HepG2 (cell line): Measurements from ENCODE around the gene NELFB. TPM values are rescaled to one million over a fixed set of nuclear protein-coding genes. Genes with fewer than 3 reads are reported as not detected.

Experiments
- KDM3A ChIP-seq: IDR thresholded peaks from 2 replicates; pipeline ENCODE4 v1.6.1; 2018; ENCODE audit warnings: low read depth, missing compliant biosample characterization
- KMT2A ChIP-seq: sonication (generic); formaldehyde crosslinking; IDR thresholded peaks from 2 replicates; pipeline ENCODE4 v1.4.0; 2020; ENCODE audit warnings: missing genetic modification reagents
- NCOA1 ChIP-seq: sonication (generic); formaldehyde crosslinking; IDR thresholded peaks from 2 replicates; pipeline ENCODE4 v1.9.0; 2021; ENCODE audit warnings: missing genetic modification reagents
- NCOA2 ChIP-seq: sonication (generic); formaldehyde crosslinking; IDR thresholded peaks from 2 replicates; pipeline ENCODE4 v1.8.0; 2022; ENCODE audit warnings: inconsistent platforms
- NPAS2 ChIP-seq: sonication (generic); formaldehyde crosslinking; IDR thresholded peaks from 2 replicates; pipeline ENCODE4 v1.8.0; 2022; ENCODE audit warnings: mild to moderate bottlenecking, missing genetic modification reagents, borderline replicate concordance
- NR1H2 ChIP-seq: sonication (generic); formaldehyde crosslinking; IDR thresholded peaks from 2 replicates; pipeline ENCODE4 v1.8.1; 2022; ENCODE audit warnings: low read depth, missing genetic modification reagents, borderline replicate concordance
- NR3C1 ChIP-seq: sonication (generic); formaldehyde crosslinking; IDR thresholded peaks from 2 replicates; pipeline ENCODE4 v1.4.0; 2020; ENCODE audit warnings: missing genetic modification reagents
- PAF1 ChIP-seq: IDR thresholded peaks from 2 replicates; pipeline ENCODE4 v1.6.1; 2016; ENCODE audit warnings: missing genetic modification reagents, missing compliant biosample characterization
- RBAK ChIP-seq: sonication (generic); formaldehyde crosslinking; IDR thresholded peaks from 2 replicates; pipeline ENCODE4 v1.5.1; 2020; ENCODE audit warnings: mild to moderate bottlenecking, missing genetic modification reagents
- RELA ChIP-seq: sonication (generic); formaldehyde crosslinking; IDR thresholded peaks from 2 replicates; pipeline ENCODE4 v1.4.0; 2020; ENCODE audit warnings: missing genetic modification reagents
- RFX3 ChIP-seq: IDR thresholded peaks from 2 replicates; pipeline ENCODE4 v1.6.1; 2016; ENCODE audit warnings: missing biosample characterization, missing genetic modification reagents
- ZFX ChIP-seq: sonication (generic); formaldehyde crosslinking; IDR thresholded peaks from 2 replicates; pipeline ENCODE4 v1.4.0; 2020; ENCODE audit warnings: mild to moderate bottlenecking, low read depth, missing genetic modification reagents, moderate library complexity
- ZNF253 ChIP-seq: sonication (generic); formaldehyde crosslinking; IDR thresholded peaks from 2 replicates; pipeline ENCODE4 v1.8.0; 2022; ENCODE audit warnings: mild to moderate bottlenecking, missing genetic modification reagents, borderline replicate concordance
- ZNF431 ChIP-seq: sonication (generic); formaldehyde crosslinking; IDR thresholded peaks from 2 replicates; pipeline ENCODE4 v1.9.0; 2022; ENCODE audit warnings: missing genetic modification reagents, low read depth, mild to moderate bottlenecking, borderline replicate concordance
- ZNF547 ChIP-seq: sonication (generic); formaldehyde crosslinking; IDR thresholded peaks from 2 replicates; pipeline ENCODE4 v1.5.1; 2020; ENCODE audit warnings: mild to moderate bottlenecking, missing genetic modification reagents
- ZNF720 ChIP-seq: sonication (generic); formaldehyde crosslinking; IDR thresholded peaks from 2 replicates; pipeline ENCODE4 v1.4.0; 2020; ENCODE audit warnings: missing genetic modification reagents
- polyA plus RNA-seq, 8 experiments: library from polyadenylated mRNA; depleted of rRNA in 3 of 8; stranded (reverse) in 7 of 8; unstranded in 1 of 8; fragments of >200 nt; fragmentation: Illumina TruSeq in 4 of 8; extraction: Trizol in 4 of 8; gene quantifications; 2 replicates each; pipeline versions ENCODE4 v1.2.1 to v1.2.3, GENCODE V29; 2011 to 2016; ENCODE audit warnings: low read depth in 4 of 8, missing spikeins in 1 of 8, mixed read lengths in 1 of 8; ENCODE audit not compliant: insufficient read depth in 1 of 8
- total RNA-seq, 5 experiments: library from RNA; depleted of rRNA; stranded (reverse); fragments of >200 nt; fragmentation: Illumina TruSeq; extraction: Trizol; gene quantifications; 2 replicates each; pipeline ENCODE4 v1.2.3, GENCODE V29; 2016; ENCODE audit warnings: low read depth in 1 of 5
- TF ChIP-seq, protein P1 (sequence below): sonication (generic); formaldehyde crosslinking; IDR thresholded peaks from 2 replicates; pipeline ENCODE4 v1.5.0; 2020; ENCODE audit warnings: missing genetic modification reagents, mild to moderate bottlenecking, borderline replicate concordance
- TF ChIP-seq, protein P2 (sequence below): sonication (generic); formaldehyde crosslinking; IDR thresholded peaks from 2 replicates; pipeline ENCODE4 v1.5.0; 2020; ENCODE audit warnings: mild to moderate bottlenecking, missing genetic modification reagents
- TF ChIP-seq, protein P3 (sequence below): sonication (generic); formaldehyde crosslinking; IDR thresholded peaks from 2 replicates; pipeline ENCODE4 v1.5.0; 2020; ENCODE audit warnings: mild to moderate bottlenecking, missing genetic modification reagents
- TF ChIP-seq, protein P4 (sequence below): sonication (generic); formaldehyde crosslinking; IDR thresholded peaks from 2 replicates; pipeline ENCODE4 v1.8.0; 2022; ENCODE audit warnings: low read depth, missing genetic modification reagents
- TF ChIP-seq, protein P5 (sequence below): sonication (generic); formaldehyde crosslinking; IDR thresholded peaks from 2 replicates; pipeline ENCODE4 v1.4.0; 2020; ENCODE audit warnings: missing genetic modification reagents

Gene NELFB
- total and polyA plus RNA-seq, 2 of the 13 experiments (the other 11 are each of a cell fraction or from before 2014, with no cell fraction given) = 26.5 to 45.8 TPM

DNA sequence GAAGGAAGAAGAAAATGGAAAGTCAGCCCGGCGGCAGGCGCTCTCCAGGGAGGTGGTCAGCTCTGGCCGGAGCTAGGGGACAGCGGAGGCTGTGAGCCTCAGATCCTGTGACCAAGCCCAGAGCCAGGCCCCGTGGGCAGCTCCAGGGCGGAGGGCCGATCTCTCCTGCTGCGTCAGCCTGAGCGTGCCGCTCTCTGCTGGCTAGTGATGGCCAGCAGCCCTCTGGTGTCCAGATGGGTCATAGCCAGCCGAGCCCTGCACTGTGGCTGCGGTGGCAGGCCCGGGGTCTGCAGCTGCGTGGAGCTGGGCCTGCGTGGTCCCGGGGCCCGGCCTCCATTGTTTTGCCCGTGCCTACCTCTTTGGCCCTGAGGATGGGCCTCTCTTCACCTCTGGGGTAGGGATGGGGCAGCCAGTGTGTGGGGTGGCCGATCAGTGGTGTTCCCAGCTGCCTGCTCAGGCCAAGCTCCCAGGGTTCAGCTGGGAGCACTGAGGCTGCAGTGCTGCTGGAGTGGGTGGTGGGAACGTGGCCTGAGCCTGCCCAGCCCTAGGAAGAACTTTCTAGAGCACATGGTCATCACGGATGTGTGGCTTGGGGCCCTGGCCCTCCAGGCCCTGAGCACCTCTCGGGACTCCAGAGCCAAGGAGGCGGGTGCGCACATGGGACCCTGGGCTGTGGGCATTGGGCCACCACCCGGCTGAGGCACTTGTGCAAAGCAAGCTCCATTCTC, 64.0 kb downstream of the NELFB start (continued):
- TF ChIP-seq, protein P1, sequence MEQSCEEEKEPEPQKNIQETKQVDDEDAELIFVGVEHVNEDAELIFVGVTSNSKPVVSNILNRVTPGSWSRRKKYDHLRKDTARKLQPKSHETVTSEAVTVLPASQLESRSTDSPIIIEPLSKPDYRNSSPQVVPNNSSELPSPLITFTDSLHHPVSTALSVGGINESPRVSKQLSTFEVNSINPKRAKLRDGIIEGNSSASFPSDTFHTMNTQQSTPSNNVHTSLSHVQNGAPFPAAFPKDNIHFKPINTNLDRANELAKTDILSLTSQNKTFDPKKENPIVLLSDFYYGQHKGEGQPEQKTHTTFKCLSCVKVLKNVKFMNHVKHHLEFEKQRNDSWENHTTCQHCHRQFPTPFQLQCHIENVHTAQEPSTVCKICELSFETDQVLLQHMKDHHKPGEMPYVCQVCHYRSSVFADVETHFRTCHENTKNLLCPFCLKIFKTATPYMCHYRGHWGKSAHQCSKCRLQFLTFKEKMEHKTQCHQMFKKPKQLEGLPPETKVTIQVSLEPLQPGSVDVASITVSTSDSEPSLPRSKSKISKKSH (CRISPR knock-in tag) = no peak
- TF ChIP-seq ZNF431 (no peak), PAF1 (CRISPR knock-in tag) (no peak), NR1H2 (no peak), ZFX (CRISPR knock-in tag) (peak; percentile 36; the same call in 1 of the 2 replicates), NCOA2 (CRISPR knock-in tag) (no peak), ZNF253 (CRISPR knock-in tag) (no peak), KDM3A (CRISPR knock-in tag) (no peak), RBAK (CRISPR knock-in tag) (no peak), NCOA1 (CRISPR knock-in tag) (no peak), ZNF720 (CRISPR knock-in tag) (no peak), ZNF547 (CRISPR knock-in tag) (no peak), NR3C1 (CRISPR knock-in tag) (no peak), NPAS2 (CRISPR knock-in tag) (no peak), RFX3 (CRISPR knock-in tag) (no peak), RELA (CRISPR knock-in tag) (no peak), KMT2A (no peak)
- TF ChIP-seq, protein P2, sequence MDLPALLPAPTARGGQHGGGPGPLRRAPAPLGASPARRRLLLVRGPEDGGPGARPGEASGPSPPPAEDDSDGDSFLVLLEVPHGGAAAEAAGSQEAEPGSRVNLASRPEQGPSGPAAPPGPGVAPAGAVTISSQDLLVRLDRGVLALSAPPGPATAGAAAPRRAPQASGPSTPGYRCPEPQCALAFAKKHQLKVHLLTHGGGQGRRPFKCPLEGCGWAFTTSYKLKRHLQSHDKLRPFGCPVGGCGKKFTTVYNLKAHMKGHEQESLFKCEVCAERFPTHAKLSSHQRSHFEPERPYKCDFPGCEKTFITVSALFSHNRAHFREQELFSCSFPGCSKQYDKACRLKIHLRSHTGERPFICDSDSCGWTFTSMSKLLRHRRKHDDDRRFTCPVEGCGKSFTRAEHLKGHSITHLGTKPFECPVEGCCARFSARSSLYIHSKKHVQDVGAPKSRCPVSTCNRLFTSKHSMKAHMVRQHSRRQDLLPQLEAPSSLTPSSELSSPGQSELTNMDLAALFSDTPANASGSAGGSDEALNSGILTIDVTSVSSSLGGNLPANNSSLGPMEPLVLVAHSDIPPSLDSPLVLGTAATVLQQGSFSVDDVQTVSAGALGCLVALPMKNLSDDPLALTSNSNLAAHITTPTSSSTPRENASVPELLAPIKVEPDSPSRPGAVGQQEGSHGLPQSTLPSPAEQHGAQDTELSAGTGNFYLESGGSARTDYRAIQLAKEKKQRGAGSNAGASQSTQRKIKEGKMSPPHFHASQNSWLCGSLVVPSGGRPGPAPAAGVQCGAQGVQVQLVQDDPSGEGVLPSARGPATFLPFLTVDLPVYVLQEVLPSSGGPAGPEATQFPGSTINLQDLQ (CRISPR knock-in tag) = no peak
- TF ChIP-seq, protein P3, sequence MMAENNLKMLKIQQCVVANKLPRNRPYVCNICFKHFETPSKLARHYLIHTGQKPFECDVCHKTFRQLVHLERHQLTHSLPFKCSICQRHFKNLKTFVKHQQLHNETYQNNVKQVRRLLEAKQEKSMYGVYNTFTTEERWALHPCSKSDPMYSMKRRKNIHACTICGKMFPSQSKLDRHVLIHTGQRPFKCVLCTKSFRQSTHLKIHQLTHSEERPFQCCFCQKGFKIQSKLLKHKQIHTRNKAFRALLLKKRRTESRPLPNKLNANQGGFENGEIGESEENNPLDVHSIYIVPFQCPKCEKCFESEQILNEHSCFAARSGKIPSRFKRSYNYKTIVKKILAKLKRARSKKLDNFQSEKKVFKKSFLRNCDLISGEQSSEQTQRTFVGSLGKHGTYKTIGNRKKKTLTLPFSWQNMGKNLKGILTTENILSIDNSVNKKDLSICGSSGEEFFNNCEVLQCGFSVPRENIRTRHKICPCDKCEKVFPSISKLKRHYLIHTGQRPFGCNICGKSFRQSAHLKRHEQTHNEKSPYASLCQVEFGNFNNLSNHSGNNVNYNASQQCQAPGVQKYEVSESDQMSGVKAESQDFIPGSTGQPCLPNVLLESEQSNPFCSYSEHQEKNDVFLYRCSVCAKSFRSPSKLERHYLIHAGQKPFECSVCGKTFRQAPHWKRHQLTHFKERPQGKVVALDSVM (CRISPR knock-in tag) = 0 out of 2 replicates have a peak, but pooled peaks have one; percentile 36
- TF ChIP-seq, protein P4, sequence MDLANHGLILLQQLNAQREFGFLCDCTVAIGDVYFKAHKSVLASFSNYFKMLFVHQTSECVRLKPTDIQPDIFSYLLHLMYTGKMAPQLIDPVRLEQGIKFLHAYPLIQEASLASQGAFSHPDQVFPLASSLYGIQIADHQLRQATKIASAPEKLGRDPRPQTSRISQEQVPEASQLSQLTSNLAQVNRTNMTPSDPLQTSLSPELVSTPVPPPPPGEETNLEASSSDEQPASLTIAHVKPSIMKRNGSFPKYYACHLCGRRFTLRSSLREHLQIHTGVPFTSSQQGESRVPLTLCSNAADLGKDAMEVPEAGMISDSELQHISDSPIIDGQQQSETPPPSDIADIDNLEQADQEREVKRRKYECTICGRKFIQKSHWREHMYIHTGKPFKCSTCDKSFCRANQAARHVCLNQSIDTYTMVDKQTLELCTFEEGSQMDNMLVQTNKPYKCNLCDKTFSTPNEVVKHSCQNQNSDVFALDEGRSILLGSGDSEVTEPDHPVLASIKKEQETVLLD = no peak
- TF ChIP-seq, protein P5, sequence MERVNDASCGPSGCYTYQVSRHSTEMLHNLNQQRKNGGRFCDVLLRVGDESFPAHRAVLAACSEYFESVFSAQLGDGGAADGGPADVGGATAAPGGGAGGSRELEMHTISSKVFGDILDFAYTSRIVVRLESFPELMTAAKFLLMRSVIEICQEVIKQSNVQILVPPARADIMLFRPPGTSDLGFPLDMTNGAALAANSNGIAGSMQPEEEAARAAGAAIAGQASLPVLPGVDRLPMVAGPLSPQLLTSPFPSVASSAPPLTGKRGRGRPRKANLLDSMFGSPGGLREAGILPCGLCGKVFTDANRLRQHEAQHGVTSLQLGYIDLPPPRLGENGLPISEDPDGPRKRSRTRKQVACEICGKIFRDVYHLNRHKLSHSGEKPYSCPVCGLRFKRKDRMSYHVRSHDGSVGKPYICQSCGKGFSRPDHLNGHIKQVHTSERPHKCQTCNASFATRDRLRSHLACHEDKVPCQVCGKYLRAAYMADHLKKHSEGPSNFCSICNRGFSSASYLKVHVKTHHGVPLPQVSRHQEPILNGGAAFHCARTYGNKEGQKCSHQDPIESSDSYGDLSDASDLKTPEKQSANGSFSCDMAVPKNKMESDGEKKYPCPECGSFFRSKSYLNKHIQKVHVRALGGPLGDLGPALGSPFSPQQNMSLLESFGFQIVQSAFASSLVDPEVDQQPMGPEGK (CRISPR knock-in tag) = peak; percentile 24; the same call in 1 of the 2 replicates
